Measurements from ENCODE around the gene EME1.

The EME1 gene

DNA sequence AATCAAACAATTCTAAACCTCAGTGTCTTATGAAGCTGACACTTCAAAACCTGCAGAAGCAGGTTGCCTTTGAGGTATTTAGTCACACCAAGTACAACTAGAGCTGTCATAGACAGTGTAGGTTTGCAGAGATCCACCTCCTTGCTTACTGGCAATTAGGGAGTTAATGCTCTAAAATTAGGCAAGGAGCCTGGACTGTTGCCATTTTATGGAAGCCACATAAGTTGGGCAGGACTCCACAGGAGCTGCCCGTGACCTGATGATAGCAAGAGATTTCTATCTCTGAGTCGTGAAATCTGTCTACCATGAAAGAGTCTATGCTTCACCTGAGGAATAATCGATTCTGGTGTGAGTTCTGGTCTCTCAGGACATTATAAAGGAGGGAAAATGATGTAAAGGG lies 8.9 kb downstream of the EME1 start:
- H3K27ac ChIP-seq (ENCODE audit: low read depth, low read length, poor library complexity, severe bottlenecking) = no peak overlapping the region
- no peaks in the 10 kb centered on the region for H3K27me3 ChIP-seq (ENCODE audit: insufficient read depth, low read length)
- H3K4me2 ChIP-seq (ENCODE audit: low read length) = no peak overlapping the region
- H3K9me2 ChIP-seq (ENCODE audit: low read depth, low read length) = no peaks in the 10 kb centered on the region
- H3F3A ChIP-seq (ENCODE audit: insufficient read depth, low read length) = no peaks in the 10 kb centered on the region
- peaks cover 85% of the 10 kb centered on the region for H3K36me3 ChIP-seq (ENCODE audit: insufficient read depth, low read length)
- H2AFZ ChIP-seq (ENCODE audit: low read length) = no peak overlapping the region
- TF ChIP-seq CTCF (IDR thresholded peaks at IDR 0.05; ENCODE audit: low read length) (no peak), EZH2 (IDR thresholded peaks at IDR 0.05; ENCODE audit: borderline replicate concordance, low read length) (no peak)
- H3K9ac ChIP-seq (ENCODE audit: low read length) = no peak overlapping the region
- H3K4me1 ChIP-seq (ENCODE audit: insufficient read depth, low read length, severe bottlenecking) = no peaks in the 10 kb centered on the region
- H4K20me1 ChIP-seq (ENCODE audit: insufficient read depth, low read length) = no peaks in the 10 kb centered on the region
- H3K9me3 ChIP-seq (ENCODE audit: low read length) = no peaks in the 10 kb centered on the region
- no peaks in the 10 kb centered on the region for H3K79me2 ChIP-seq (ENCODE audit: insufficient read depth, low read length)
- no peak overlapping the region for H3K4me3 ChIP-seq (ENCODE audit: low read depth, low read length, poor library complexity, severe bottlenecking)

- Histone ChIP-seq H3K9me3 (ENCODE audit: low read length) (no peaks in the 10 kb centered on the region), H3F3A (ENCODE audit: insufficient read depth, low read length) (no peaks in the 10 kb centered on the region), H2AFZ (ENCODE audit: low read length) (no peak overlapping the region), H3K27ac (ENCODE audit: low read depth, low read length, poor library complexity, severe bottlenecking) (no peak overlapping the region), H3K9ac (ENCODE audit: low read length) (no peak overlapping the region), H3K4me1 (ENCODE audit: insufficient read depth, low read length, severe bottlenecking) (no peaks in the 10 kb centered on the region), H3K27me3 (ENCODE audit: insufficient read depth, low read length) (no peaks in the 10 kb centered on the region), H3K4me3 (ENCODE audit: low read depth, low read length, poor library complexity, severe bottlenecking) (no peak overlapping the region), H3K36me3 (ENCODE audit: insufficient read depth, low read length) (peaks cover 95% of the 10 kb centered on the region), H3K9me2 (ENCODE audit: low read depth, low read length) (no peaks in the 10 kb centered on the region), H4K20me1 (ENCODE audit: insufficient read depth, low read length) (no peaks in the 10 kb centered on the region), H3K79me2 (ENCODE audit: insufficient read depth, low read length) (no peaks in the 10 kb centered on the region), H3K4me2 (ENCODE audit: low read length) (no peak overlapping the region)
- TF ChIP-seq CTCF (IDR thresholded peaks at IDR 0.05; ENCODE audit: low read length) = no peak
- TF ChIP-seq EZH2 (IDR thresholded peaks at IDR 0.05; ENCODE audit: borderline replicate concordance, low read length) = no peak
Measured at GRCh38 chr17:50382931-50383330, 9.9 kb downstream of the EME1 start.

GRCh38 chr17:50386510-50386909 lies 13.5 kb downstream of the EME1 start:
- Histone ChIP-seq H3K4me3 (ENCODE audit: low read depth, low read length, poor library complexity, severe bottlenecking) (no peak overlapping the region), H3K36me3 (ENCODE audit: insufficient read depth, low read length) (peaks cover 98% of the 10 kb centered on the region), H3K9me3 (ENCODE audit: low read length) (no peaks in the 10 kb centered on the region), H2AFZ (ENCODE audit: low read length) (no peak overlapping the region), H3K27me3 (ENCODE audit: insufficient read depth, low read length) (no peaks in the 10 kb centered on the region), H3K4me1 (ENCODE audit: insufficient read depth, low read length, severe bottlenecking) (peaks cover 5% of the 10 kb centered on the region), H3F3A (ENCODE audit: insufficient read depth, low read length) (no peaks in the 10 kb centered on the region), H3K79me2 (ENCODE audit: insufficient read depth, low read length) (no peaks in the 10 kb centered on the region), H3K4me2 (ENCODE audit: low read length) (no peak overlapping the region), H3K9ac (ENCODE audit: low read length) (no peak overlapping the region), H3K9me2 (ENCODE audit: low read depth, low read length) (no peaks in the 10 kb centered on the region), H4K20me1 (ENCODE audit: insufficient read depth, low read length) (no peaks in the 10 kb centered on the region), H3K27ac (ENCODE audit: low read depth, low read length, poor library complexity, severe bottlenecking) (no peak overlapping the region)
- TF ChIP-seq CTCF (IDR thresholded peaks at IDR 0.05; ENCODE audit: low read length) (no peak), EZH2 (IDR thresholded peaks at IDR 0.05; ENCODE audit: borderline replicate concordance, low read length) (no peak)

Measured in OCI-LY1 (cell line).